ENCODE measurements around the gene NR4A1. TPM values are rescaled to one million over a fixed set of nuclear protein-coding genes. Genes with fewer than 3 reads are reported as not detected.

The NR4A1 gene
- total RNA-seq, 6 experiments from 2014 or later = 5.0 to 8.8 (median 7.7) TPM

DNA sequence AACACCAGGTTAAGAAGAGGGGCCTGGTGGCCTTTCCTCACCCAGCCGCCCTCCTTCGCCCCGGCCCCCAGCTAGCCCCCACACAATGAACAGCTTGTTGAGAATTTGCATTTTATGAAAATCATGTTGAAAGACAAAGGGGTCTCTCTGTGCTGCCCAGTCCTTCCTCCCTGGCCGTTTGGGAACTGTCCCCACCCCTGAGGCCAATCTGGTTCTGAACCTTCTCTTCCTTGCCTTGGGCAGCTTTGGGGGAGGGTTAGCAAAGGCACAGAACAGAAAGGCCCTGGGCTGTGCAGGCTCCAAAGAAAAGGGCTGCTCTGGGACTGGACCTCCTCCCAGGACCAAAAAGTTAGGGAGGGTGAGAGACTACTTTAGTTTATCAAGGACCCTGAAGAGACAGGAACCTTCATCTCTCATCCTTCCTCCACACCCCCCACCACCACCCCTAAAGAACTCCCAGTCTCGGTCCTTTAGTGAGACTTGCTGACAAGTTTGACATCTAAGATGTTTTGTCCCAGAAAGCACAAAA, 43.2 kb upstream of the NR4A1 start:
- H3K4me3 ChIP-seq = peak overlapping the region; percentile 44 to 53 (median 48)
- no peaks in the 10 kb centered on the region for H3K9me3 ChIP-seq
- H3K4me1 ChIP-seq = peaks cover 0 to 9% (median 0%) of the 10 kb centered on the region in 4 donors
- no peaks in the 10 kb centered on the region for H3K36me3 ChIP-seq
- no peak for DNase-seq
- H3K27me3 ChIP-seq = no peaks in the 10 kb centered on the region
- ATAC-seq = no peak
- WGBS (ENCODE audit: insufficient coverage, low coverage, low lambda C conversion rate, missing lambda C conversion rate) = 61% methylated on average over 4 of the region's 5 CpGs
- H3K27ac ChIP-seq = peak overlapping the region in 2 of 3 donors; percentile 57 to 75
- TF ChIP-seq, protein P1, sequence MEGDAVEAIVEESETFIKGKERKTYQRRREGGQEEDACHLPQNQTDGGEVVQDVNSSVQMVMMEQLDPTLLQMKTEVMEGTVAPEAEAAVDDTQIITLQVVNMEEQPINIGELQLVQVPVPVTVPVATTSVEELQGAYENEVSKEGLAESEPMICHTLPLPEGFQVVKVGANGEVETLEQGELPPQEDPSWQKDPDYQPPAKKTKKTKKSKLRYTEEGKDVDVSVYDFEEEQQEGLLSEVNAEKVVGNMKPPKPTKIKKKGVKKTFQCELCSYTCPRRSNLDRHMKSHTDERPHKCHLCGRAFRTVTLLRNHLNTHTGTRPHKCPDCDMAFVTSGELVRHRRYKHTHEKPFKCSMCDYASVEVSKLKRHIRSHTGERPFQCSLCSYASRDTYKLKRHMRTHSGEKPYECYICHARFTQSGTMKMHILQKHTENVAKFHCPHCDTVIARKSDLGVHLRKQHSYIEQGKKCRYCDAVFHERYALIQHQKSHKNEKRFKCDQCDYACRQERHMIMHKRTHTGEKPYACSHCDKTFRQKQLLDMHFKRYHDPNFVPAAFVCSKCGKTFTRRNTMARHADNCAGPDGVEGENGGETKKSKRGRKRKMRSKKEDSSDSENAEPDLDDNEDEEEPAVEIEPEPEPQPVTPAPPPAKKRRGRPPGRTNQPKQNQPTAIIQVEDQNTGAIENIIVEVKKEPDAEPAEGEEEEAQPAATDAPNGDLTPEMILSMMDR (IDR thresholded peaks at IDR 0.05) = no peak
- TF ChIP-seq POLR2A (IDR thresholded peaks at IDR 0.05) = no peak
- intact Hi-C loops (cut with DNase I) = loop anchor here in 1 of 2 donors (5.0 kb wide), 1 partner anchor 114 kb away; no protein-coding TSS in a partner anchor

DNA sequence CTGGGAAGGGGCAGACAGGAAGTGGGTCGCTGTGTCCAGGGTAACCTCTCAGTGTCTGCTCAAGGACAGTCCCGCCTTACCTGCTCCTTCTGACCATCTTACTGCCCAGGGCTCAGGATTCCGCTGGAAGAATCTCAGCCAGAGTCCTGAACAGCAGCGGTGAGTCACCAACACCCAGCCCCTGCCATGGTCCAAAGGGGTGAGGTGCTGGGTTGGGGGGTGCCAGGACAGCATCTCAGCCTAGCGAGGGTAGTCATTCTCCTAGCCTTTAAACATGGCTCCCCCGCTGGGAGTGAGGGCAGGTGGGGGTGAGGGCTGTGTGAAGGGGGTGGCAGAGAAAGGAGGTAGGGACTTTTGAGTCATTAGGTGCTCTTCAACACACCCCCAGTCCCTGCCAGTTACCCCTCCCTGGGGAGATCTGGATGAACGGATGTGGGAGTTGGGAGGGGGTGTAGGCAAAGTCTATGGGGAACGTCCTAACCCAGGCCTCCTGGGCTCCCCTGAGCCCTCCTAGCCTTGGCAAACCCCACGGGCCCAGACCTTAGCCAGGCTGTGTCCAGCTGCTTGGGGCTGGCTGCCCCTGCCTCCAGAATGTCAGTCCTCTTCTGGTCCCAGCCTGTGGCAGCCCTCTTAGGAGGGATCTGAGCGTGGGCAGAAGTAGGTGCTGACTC, 42.0 kb upstream of the NR4A1 start:
- DNase-seq = peak in 1 of 3 donors; percentile 52

DNA sequence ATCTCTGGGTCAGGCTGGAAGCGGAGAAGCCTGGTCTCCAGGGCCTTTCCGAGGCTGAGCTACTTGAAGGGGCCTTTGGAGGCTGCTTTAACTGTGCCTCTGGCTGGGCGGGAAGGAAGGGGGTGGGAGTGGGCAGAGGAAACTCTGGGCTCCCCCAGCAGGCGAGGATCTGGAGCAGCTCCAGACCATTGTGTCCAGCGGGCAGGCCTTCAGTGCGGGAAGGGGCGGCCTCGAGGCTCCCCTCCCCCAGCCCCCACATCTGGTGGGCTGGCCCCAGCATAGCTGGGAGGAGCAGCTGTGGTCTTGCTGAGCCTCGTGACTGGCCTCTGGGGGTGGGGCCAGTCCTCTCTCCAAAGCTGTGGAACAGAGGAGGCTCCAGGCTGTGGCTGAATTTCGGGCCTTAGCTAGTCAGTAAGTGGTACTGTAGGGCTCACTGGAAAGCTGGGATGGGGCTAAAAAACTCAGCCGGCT, 41.1 kb upstream of the NR4A1 start:
- Histone ChIP-seq H3K27me3 (no peaks in the 10 kb centered on the region), H3K9me3 (no peaks in the 10 kb centered on the region), H3K4me3 (no peak overlapping the region), H3K36me3 (no peaks in the 10 kb centered on the region), H3K4me1 (peaks cover 0 to 9% (median 0%) of the 10 kb centered on the region in 4 donors), H3K27ac (peak overlapping the region; percentile 24 to 54 (median 36))
- intact Hi-C loops (cut with DNase I) = no loop called here
- peak in 2 of 3 donors; percentile 74 to 80 for DNase-seq
- TF ChIP-seq, protein P1 (IDR thresholded peaks at IDR 0.05) = no peak
- TF ChIP-seq POLR2A (IDR thresholded peaks at IDR 0.05) = no peak
- WGBS (ENCODE audit: insufficient coverage, low coverage, low lambda C conversion rate, missing lambda C conversion rate) = 67% methylated on average over 7 of the region's 11 CpGs
- ATAC-seq = peak; percentile 55 to 68 (median 62)

More for the DNA sequence above, 42.0 kb upstream of the NR4A1 start:
- Histone ChIP-seq H3K36me3 (no peaks in the 10 kb centered on the region), H3K4me3 (no peak overlapping the region), H3K27me3 (no peaks in the 10 kb centered on the region), H3K27ac (peak overlapping the region in 2 of 3 donors; percentile 24 to 54), H3K4me1 (peaks cover 0 to 9% (median 0%) of the 10 kb centered on the region in 4 donors), H3K9me3 (no peaks in the 10 kb centered on the region)
- intact Hi-C loops (cut with DNase I) = loop anchor here in 1 of 2 donors (5.0 kb wide), 1 partner anchor 113 kb away; no protein-coding TSS in a partner anchor
- no peak for TF ChIP-seq POLR2A (IDR thresholded peaks at IDR 0.05)
- TF ChIP-seq, protein P1 (IDR thresholded peaks at IDR 0.05) = no peak
- ATAC-seq = no peak
- 67% methylated on average over 1 of the region's 10 CpGs for WGBS (ENCODE audit: insufficient coverage, low coverage, low lambda C conversion rate, missing lambda C conversion rate)

DNA sequence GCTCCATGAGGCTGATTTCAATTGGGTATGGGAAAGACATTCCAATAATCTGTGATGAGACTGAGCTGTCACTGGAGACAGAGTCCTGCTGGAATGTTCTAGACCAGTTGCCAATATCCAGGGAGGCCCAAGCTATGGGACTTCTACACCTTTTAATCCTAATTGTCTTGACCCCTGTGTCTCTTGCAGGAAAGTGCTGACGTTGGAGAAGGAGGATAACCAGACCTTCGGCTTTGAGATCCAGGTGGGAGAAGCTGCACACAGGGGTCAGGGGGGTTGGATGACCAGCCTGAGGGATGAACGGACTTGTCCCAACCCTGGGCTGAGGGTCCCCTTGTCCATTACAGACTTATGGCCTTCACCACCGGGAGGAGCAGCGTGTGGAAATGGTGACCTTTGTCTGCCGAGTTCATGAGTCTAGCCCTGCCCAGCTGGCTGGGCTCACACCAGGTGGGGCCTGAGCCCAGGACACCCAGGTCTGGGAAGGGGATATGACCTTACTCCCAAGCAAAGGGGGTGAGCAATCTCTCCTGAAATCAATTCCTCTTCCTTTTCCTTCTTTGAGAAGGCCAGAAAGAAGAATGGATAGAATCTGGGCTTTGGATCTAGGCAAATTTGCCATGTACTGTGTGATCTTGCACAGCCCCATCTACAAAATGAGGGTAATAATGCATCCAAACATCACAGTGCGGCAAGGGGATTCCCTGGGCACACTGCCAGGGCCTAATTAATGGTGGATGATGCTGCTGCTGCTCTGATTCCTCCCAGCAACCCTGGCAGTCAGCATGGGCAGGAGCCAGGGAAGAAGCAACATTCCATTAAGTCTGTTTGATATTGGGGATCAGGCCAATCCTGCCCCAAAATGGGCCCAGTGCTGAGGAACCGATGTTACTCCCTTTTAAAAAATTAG, 40.3 kb upstream of the NR4A1 start:
- Histone ChIP-seq H3K9me3 (no peaks in the 10 kb centered on the region), H3K36me3 (no peaks in the 10 kb centered on the region), H3K4me1 (peaks cover 0 to 9% (median 0%) of the 10 kb centered on the region in 4 donors), H3K27ac (peak overlapping the region; percentile 24 to 54 (median 36)), H3K4me3 (no peak overlapping the region), H3K27me3 (no peaks in the 10 kb centered on the region)
- 80% methylated on average over 3 of the region's 8 CpGs for WGBS (ENCODE audit: insufficient coverage, low coverage, low lambda C conversion rate, missing lambda C conversion rate)
- intact Hi-C loops (cut with DNase I) = no loop called here
- ATAC-seq = no peak
- TF ChIP-seq, protein P1 (IDR thresholded peaks at IDR 0.05) = no peak
- no peak for TF ChIP-seq POLR2A (IDR thresholded peaks at IDR 0.05)
- DNase-seq = peak in 1 of 3 donors; percentile 44
